WTC11 (cell line): ENCODE measurements around the gene SNAP47. TPM values are rescaled to one million over a fixed set of nuclear protein-coding genes. Genes with fewer than 3 reads are reported as not detected.

Experiments used
- ATAC-seq: fragments of 200-7000 bp; cut with Tn5 transposase; 2 replicates; pipeline ENCODE4 v1.10.0; 2021; ENCODE audit warnings: mild to moderate bottlenecking, moderate library complexity
- CTCF ChIA-PET: fragments of 300-600 bp; sonication (Branson Sonifier 250); formaldehyde crosslinking; loops from one replicate; lab custom pipeline; 2021; ENCODE audit warnings: antibody characterized with exemption; lab: Charles Lee
- POLR2A ChIA-PET: fragments of 350-600 bp; sonication (Branson Sonifier 250); formaldehyde crosslinking; loops from one replicate; lab custom pipeline; 2021; ENCODE audit warnings: antibody characterized with exemption; lab: Charles Lee
- DNase-seq: peaks from one replicate; pipeline ENCODE4 v3.0.0; 2021; ENCODE audit warnings: low spot score
- H3K27ac Mint-ChIP-seq: 2 replicates; pipeline ENCODE4 v1.8.0; 2021; ENCODE audit warnings: mixed read lengths
- H3K27me3 Mint-ChIP-seq: 2 replicates; pipeline ENCODE4 v1.8.0; 2021; ENCODE audit warnings: low read depth, mild to moderate bottlenecking, moderate library complexity, mixed read lengths
- H3K36me3 Mint-ChIP-seq: 2 replicates; pipeline ENCODE4 v1.8.0; 2021; ENCODE audit warnings: mixed read lengths
- H3K4me1 Mint-ChIP-seq: 2 replicates; pipeline ENCODE4 v1.8.0; 2022; ENCODE audit warnings: mixed read lengths
- H3K4me3 Mint-ChIP-seq: 2 replicates; pipeline ENCODE4 v1.8.0; 2021; ENCODE audit warnings: mild to moderate bottlenecking, moderate library complexity, mixed read lengths
- H3K9me3 Mint-ChIP-seq: 2 replicates; pipeline ENCODE4 v1.8.0; 2021; ENCODE audit warnings: mixed read lengths
- ATF3 ChIP-seq: sonication (generic); formaldehyde crosslinking; conservative IDR thresholded peaks from 2 replicates; pipeline ENCODE4 v1.8.1; 2022; ENCODE audit warnings: mild to moderate bottlenecking, missing genetic modification reagents
- CREB1 ChIP-seq: sonication (generic); formaldehyde crosslinking; IDR thresholded peaks from 2 replicates; pipeline ENCODE4 v1.8.0; 2023; ENCODE audit warnings: mild to moderate bottlenecking, missing genetic modification reagents
- ETV6 ChIP-seq: sonication (generic); formaldehyde crosslinking; IDR thresholded peaks from 2 replicates; pipeline ENCODE4 v1.8.1; 2022; ENCODE audit warnings: mild to moderate bottlenecking, missing genetic modification reagents
- FOXK1 ChIP-seq: sonication (generic); formaldehyde crosslinking; IDR thresholded peaks from 2 replicates; pipeline ENCODE4 v1.8.0; 2022; ENCODE audit warnings: mild to moderate bottlenecking, moderate library complexity, missing genetic modification reagents
- HMGXB4 ChIP-seq: sonication (generic); formaldehyde crosslinking; IDR thresholded peaks from 2 replicates; pipeline ENCODE4 v1.8.1; 2023; ENCODE audit warnings: mild to moderate bottlenecking, moderate library complexity, missing genetic modification reagents
- JAZF1 ChIP-seq: fragments of 250-450 bp; sonication (Bioruptor Pico); IDR thresholded peaks from 2 replicates; pipeline ENCODE4 v1.9.0; 2021; ENCODE audit warnings: moderate library complexity, mild to moderate bottlenecking, inconsistent platforms
- MXD4 ChIP-seq: fragments of 250-450 bp; sonication (Bioruptor Pico); IDR thresholded peaks from 2 replicates; pipeline ENCODE4 v1.8.0; 2021; ENCODE audit warnings: mild to moderate bottlenecking, moderate library complexity, borderline replicate concordance
- PREB ChIP-seq: sonication (generic); formaldehyde crosslinking; IDR thresholded peaks from 2 replicates; pipeline ENCODE4 v1.8.1; 2022; ENCODE audit warnings: mild to moderate bottlenecking, missing genetic modification reagents, moderate library complexity, borderline replicate concordance
- PRRX2 ChIP-seq: fragments of 250-450 bp; sonication (Bioruptor Pico); IDR thresholded peaks from 2 replicates; pipeline ENCODE4 v1.8.0; 2021; ENCODE audit warnings: mild to moderate bottlenecking
- RORB ChIP-seq: fragments of 250-450 bp; sonication (Bioruptor Pico); IDR thresholded peaks from 2 replicates; pipeline ENCODE4 v1.9.0; 2021; ENCODE audit warnings: mild to moderate bottlenecking
- SOX15 ChIP-seq: fragments of 250-450 bp; sonication (Bioruptor Pico); IDR thresholded peaks from 2 replicates; pipeline ENCODE4 v1.9.0; 2021; ENCODE audit warnings: mild to moderate bottlenecking
- TEAD4 ChIP-seq: sonication (generic); formaldehyde crosslinking; IDR thresholded peaks from 2 replicates; pipeline ENCODE4 v1.8.0; 2022; ENCODE audit warnings: mild to moderate bottlenecking, missing genetic modification reagents
- TP53 ChIP-seq: sonication (generic); formaldehyde crosslinking; IDR thresholded peaks from 2 replicates; pipeline ENCODE4 v1.8.1; 2023; ENCODE audit warnings: mild to moderate bottlenecking, missing genetic modification reagents
- USF1 ChIP-seq: sonication (generic); formaldehyde crosslinking; IDR thresholded peaks from 2 replicates; pipeline ENCODE4 v1.8.0; 2022; ENCODE audit warnings: mild to moderate bottlenecking, missing genetic modification reagents
- USF2 ChIP-seq: sonication (generic); formaldehyde crosslinking; IDR thresholded peaks from 2 replicates; pipeline ENCODE4 v1.8.1; 2023; ENCODE audit warnings: mild to moderate bottlenecking, missing genetic modification reagents, moderate library complexity
- ZMAT4 ChIP-seq: fragments of 250-450 bp; sonication (Bioruptor Pico); IDR thresholded peaks from 2 replicates; pipeline ENCODE4 v1.9.0; 2021; ENCODE audit warnings: mild to moderate bottlenecking
- ZNF317 ChIP-seq: sonication (generic); formaldehyde crosslinking; IDR thresholded peaks from 2 replicates; pipeline ENCODE4 v1.8.1; 2023; ENCODE audit warnings: low read depth, mild to moderate bottlenecking, moderate library complexity, missing genetic modification reagents, borderline replicate concordance
- ZNF396 ChIP-seq: fragments of 250-450 bp; sonication (Bioruptor Pico); IDR thresholded peaks from 2 replicates; pipeline ENCODE4 v1.8.0; 2021; ENCODE audit warnings: mild to moderate bottlenecking, moderate library complexity, borderline replicate concordance
- ZNF416 ChIP-seq: fragments of 250-450 bp; sonication (Bioruptor Pico); IDR thresholded peaks from 2 replicates; pipeline ENCODE4 v1.9.0; 2021; ENCODE audit warnings: mild to moderate bottlenecking, inconsistent platforms
- ZNF532 ChIP-seq: fragments of 250-450 bp; sonication (Bioruptor Pico); IDR thresholded peaks from 2 replicates; pipeline ENCODE4 v1.9.0; 2021; ENCODE audit warnings: mild to moderate bottlenecking, borderline replicate concordance
- total RNA-seq: library from RNA; stranded (reverse); gene quantifications from 3 replicates; pipeline ENCODE4 v1.2.3, GENCODE V29; 2021

The SNAP47 gene
- total RNA-seq, 1 experiment from 2014 or later = 50.8 TPM

- POLR2A ChIA-PET = no interaction called here
- Mint-ChIP-seq H3K9me3 (no peaks in the 10 kb centered on the region), H3K36me3 (peaks cover 30% of the 10 kb centered on the region), H3K27ac (no peak overlapping the region), H3K27me3 (no peaks in the 10 kb centered on the region), H3K4me3 (no peak overlapping the region), H3K4me1 (no peaks in the 10 kb centered on the region)
- ATAC-seq = no peak
- DNase-seq = no peak
- no peak for TF ChIP-seq JAZF1
- no peak for TF ChIP-seq SOX15 (CRISPR knock-in tag)
- TF ChIP-seq ATF3 (CRISPR knock-in tag) = no peak
- CTCF ChIA-PET = no interaction called here
These were observed 36.1 kb downstream of the SNAP47 start for GRCh38 chr1:227771326-227771725.

GRCh38 chr1:227771771-227772170 lies 36.5 kb downstream of the SNAP47 start:
- Mint-ChIP-seq H3K27ac (no peak overlapping the region), H3K36me3 (peaks cover 28% of the 10 kb centered on the region), H3K4me1 (no peaks in the 10 kb centered on the region), H3K27me3 (no peaks in the 10 kb centered on the region), H3K4me3 (no peak overlapping the region), H3K9me3 (no peaks in the 10 kb centered on the region)
- DNase-seq = no peak
- POLR2A ChIA-PET = no interaction called here
- ATAC-seq = no peak
- CTCF ChIA-PET = no interaction called here
- TF ChIP-seq CREB1 (CRISPR knock-in tag) (no peak), FOXK1 (CRISPR knock-in tag) (no peak), ZNF416 (no peak), ZNF317 (CRISPR knock-in tag) (no peak), PRRX2 (CRISPR knock-in tag) (no peak), ZNF532 (no peak), ZMAT4 (CRISPR knock-in tag) (no peak), RORB (CRISPR knock-in tag) (no peak), USF2 (CRISPR knock-in tag) (no peak), PREB (CRISPR knock-in tag) (no peak), TEAD4 (CRISPR knock-in tag) (no peak), JAZF1 (no peak), HMGXB4 (CRISPR knock-in tag) (no peak), ETV6 (no peak), TP53 (CRISPR knock-in tag) (no peak), ZNF396 (no peak), MXD4 (CRISPR knock-in tag) (no peak), USF1 (CRISPR knock-in tag) (no peak)
